ENCODE results near the gene B2M. TPM values are rescaled to one million over a fixed set of nuclear protein-coding genes. Genes with fewer than 3 reads are reported as not detected.
A peak's percentile ranks its signal among the peaks of the same experiment; 100 is the strongest.

Gene B2M
- total RNA-seq, 2 experiments from 2014 or later: 4,476 to 4,587 TPM

- Mint-ChIP-seq H3K9me3 (no peaks in the 10 kb centered on the region), H3K27me3 (no peaks in the 10 kb centered on the region), H3K4me3 (peak overlapping the region; percentile 73), H3K27ac (peak overlapping the region; percentile 94), H3K36me3 (ENCODE audit: low read depth) (peaks cover 5% of the 10 kb centered on the region), H3K4me1 (ENCODE audit: low read depth) (peaks cover 72% of the 10 kb centered on the region)
- ChIA-PET CTCF (interaction anchor here (1.1 to 9.3 kb wide), 7 partner anchors 9 to 70 kb away, joined by 3 to 197 read pairs (median 6); partner anchors contain the start of genes B2M, PATL2 and TRIM69), POLR2A (interaction anchor here (0.6 to 39.8 kb wide), 5 partner anchors 8 to 55 kb away, joined by 3 to 1862 read pairs (median 48); partner anchors contain the start of genes B2M, PATL2 and TRIM69)
- ATAC-seq: no peak
- intact Hi-C loops (cut with micrococcal nuclease): no loop called here
- no peak for TF ChIP-seq CTCF (IDR thresholded peaks at IDR 0.05)
- no peak for DNase-seq
Observed at GRCh38 chr15:44666210-44667038, 44.9 kb upstream of the B2M start.

DNA sequence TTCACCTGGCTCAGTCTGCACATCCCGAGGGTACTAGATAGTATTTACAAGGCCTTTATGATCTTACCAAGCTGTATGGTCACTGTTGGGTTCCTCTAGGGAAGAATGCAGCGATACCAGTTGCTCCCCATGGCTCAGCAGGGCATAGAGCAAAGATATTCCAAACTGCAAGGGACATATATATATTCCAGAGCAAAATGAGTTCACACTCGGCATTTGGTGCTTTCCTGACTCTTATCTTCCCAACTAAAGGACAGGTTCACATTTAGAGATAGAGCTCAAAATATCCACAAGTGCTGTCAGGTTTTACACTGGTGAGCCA is 44.3 kb upstream of the B2M start:
- intact Hi-C loops (cut with micrococcal nuclease): no loop called here
- Mint-ChIP-seq H3K9me3 (no peaks in the 10 kb centered on the region), H3K27ac (peak overlapping the region; percentile 94)

DNA sequence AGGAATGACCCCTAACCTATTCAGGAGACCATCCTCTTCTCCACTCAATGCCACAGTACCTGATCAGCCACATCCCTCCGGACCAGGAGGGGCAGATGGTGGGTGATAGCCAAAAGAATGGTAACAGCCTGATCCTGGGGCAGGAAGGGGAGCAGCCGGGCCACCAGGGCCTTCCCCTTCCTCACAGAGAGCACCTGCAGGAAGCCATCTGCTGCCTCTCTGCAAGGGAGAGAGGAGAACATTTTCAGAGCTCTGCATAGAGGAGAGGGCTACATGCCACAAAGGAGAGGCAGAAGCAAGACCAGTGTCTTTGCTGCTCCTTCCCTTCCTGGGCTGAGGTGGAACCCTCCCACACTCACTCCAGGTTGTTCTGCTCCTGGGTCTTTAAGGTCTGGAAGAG is 42.4 kb upstream of the B2M start:
- ATAC-seq: no peak

More for the DNA sequence above, 44.3 kb upstream of the B2M start:
- Mint-ChIP-seq H3K4me1 (ENCODE audit: low read depth) (peaks cover 73% of the 10 kb centered on the region), H3K36me3 (ENCODE audit: low read depth) (peaks cover 6% of the 10 kb centered on the region), H3K27me3 (no peaks in the 10 kb centered on the region), H3K4me3 (peak overlapping the region; percentile 73)
- POLR2A ChIA-PET: interaction anchor here (0.6 to 39.8 kb wide), 5 partner anchors 7 to 55 kb away, joined by 3 to 1862 read pairs (median 48); partner anchors contain the start of genes B2M, PATL2 and TRIM69
- ATAC-seq (no peak), DNase-seq (no peak)
- CTCF ChIA-PET: interaction anchor here (1.1 to 9.3 kb wide), 7 partner anchors 8 to 70 kb away, joined by 3 to 197 read pairs (median 6); partner anchors contain the start of genes B2M, PATL2 and TRIM69
- TF ChIP-seq CTCF (IDR thresholded peaks at IDR 0.05): no peak

DNA sequence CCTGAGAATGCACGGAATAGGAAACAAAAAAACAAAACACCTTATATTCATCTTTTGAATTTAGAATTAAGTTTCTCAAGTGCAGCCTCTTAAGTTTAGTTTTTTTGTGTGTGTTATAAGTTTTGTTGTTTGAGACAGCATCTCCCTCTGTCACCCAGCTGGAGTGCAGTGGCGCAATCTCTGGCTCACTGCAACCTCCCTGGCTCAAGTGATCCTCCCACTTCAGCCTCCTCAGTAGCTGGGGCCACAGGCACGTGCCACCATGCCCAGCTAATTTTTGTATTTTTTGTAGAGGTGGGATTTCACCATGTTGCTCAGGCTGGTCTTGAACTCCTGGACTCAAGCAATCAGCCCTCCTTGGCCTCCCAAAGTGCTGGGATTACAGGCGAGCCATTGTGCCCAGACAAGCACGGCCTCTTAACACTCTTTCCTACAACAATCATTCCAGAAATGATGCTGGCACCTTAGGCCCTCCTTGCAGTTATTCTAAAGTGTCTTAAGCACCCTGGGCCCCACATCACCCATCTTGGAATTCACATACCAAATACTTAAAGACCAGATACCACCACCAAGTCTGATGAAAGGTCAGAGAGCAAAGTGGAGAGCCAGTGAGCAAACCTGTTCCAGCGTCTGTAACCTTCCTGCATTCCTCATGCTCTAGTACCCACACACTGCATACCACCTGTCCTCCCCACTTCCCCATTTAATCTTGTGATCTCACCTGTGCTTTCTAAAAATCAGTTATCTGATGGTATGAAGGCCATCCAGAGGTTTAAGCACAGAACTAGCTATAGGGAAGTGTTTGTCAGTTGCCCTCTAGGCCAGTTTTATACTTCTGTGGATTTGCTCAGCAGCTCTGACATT is 41.0 kb upstream of the B2M start:
- H3K4me3 Mint-ChIP-seq: no peak overlapping the region

More for the DNA sequence above, 42.4 kb upstream of the B2M start:
- H3K36me3 Mint-ChIP-seq (ENCODE audit: low read depth): peaks cover 5% of the 10 kb centered on the region
- no peak overlapping the region for H3K4me3 Mint-ChIP-seq
- intact Hi-C loops (cut with micrococcal nuclease): no loop called here
- H3K27me3 Mint-ChIP-seq: no peaks in the 10 kb centered on the region
- no peak for DNase-seq
- POLR2A ChIA-PET: interaction anchor here (1.2 to 39.8 kb wide), 3 partner anchors 9 to 118 kb away, joined by 3 to 1862 read pairs (median 75); partner anchors contain the start of genes B2M, PATL2 and TRIM69
- H3K4me1 Mint-ChIP-seq (ENCODE audit: low read depth): peaks cover 87% of the 10 kb centered on the region
- no peak for TF ChIP-seq CTCF (IDR thresholded peaks at IDR 0.05)
- H3K9me3 Mint-ChIP-seq: no peaks in the 10 kb centered on the region
- CTCF ChIA-PET: interaction anchor here (0.9 to 9.3 kb wide), 3 partner anchors 32 to 70 kb away, joined by 3 to 197 read pairs (median 3); partner anchors contain the start of genes B2M and PATL2
- H3K27ac Mint-ChIP-seq: peak overlapping the region; percentile 66

More for the DNA sequence above, 41.0 kb upstream of the B2M start:
- Mint-ChIP-seq H3K27ac (peak overlapping the region; percentile 72), H3K36me3 (ENCODE audit: low read depth) (peaks cover 4% of the 10 kb centered on the region), H3K27me3 (no peaks in the 10 kb centered on the region), H3K9me3 (no peaks in the 10 kb centered on the region), H3K4me1 (ENCODE audit: low read depth) (peaks cover 87% of the 10 kb centered on the region)
- ChIA-PET POLR2A (interaction anchor here (0.8 to 39.8 kb wide), 4 partner anchors 11 to 119 kb away, joined by 3 to 1862 read pairs (median 4); partner anchors contain the start of genes B2M, PATL2 and TRIM69), CTCF (interaction anchor here (0.9 to 9.3 kb wide), 4 partner anchors 11 to 68 kb away, joined by 3 to 197 read pairs (median 3); partner anchors contain the start of genes B2M and PATL2)
- DNase-seq (no peak), ATAC-seq (no peak)
- TF ChIP-seq CTCF (IDR thresholded peaks at IDR 0.05): no peak
- intact Hi-C loops (cut with micrococcal nuclease): no loop called here
